Measurements from ENCODE around the gene SUMO3.

Gene SUMO3

GRCh38 chr21:44817914-44818639 lies at the start of gene SUMO3:
Gene SUMO3, minus strand, starts transcription at chr21:44818062. Its CDS starts 94 bp downstream, at chr21:44817968.
- DNase-seq, result peak; percentile 92

DNA sequence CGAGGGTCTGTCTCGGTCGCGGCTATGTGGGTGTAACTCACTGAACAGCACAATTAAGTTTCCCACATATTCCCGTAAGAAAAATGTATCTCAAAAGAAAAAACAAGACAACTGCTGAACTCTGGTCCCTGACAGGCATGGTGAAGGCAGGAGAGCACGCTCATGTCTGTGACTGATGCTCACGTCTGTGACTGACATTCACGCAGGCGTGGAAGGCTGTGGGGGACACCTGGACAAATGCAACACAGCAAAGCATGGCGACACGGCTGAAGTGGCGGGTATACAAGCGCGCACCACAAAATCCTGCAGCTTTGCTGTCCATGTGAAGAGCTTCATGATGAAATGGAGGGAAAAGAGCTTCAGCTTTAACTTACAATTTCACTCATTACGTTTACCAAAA lies 49.6 kb upstream of the SUMO3 start:
- DNase-seq, result no peak

GRCh38 chr21:44866780-44867179 lies 48.9 kb upstream of the SUMO3 start:
- DNase-seq, result no peak

GRCh38 chr21:44865561-44866280 lies 47.9 kb upstream of the SUMO3 start:
- DNase-seq, result peak; percentile 64

DNA sequence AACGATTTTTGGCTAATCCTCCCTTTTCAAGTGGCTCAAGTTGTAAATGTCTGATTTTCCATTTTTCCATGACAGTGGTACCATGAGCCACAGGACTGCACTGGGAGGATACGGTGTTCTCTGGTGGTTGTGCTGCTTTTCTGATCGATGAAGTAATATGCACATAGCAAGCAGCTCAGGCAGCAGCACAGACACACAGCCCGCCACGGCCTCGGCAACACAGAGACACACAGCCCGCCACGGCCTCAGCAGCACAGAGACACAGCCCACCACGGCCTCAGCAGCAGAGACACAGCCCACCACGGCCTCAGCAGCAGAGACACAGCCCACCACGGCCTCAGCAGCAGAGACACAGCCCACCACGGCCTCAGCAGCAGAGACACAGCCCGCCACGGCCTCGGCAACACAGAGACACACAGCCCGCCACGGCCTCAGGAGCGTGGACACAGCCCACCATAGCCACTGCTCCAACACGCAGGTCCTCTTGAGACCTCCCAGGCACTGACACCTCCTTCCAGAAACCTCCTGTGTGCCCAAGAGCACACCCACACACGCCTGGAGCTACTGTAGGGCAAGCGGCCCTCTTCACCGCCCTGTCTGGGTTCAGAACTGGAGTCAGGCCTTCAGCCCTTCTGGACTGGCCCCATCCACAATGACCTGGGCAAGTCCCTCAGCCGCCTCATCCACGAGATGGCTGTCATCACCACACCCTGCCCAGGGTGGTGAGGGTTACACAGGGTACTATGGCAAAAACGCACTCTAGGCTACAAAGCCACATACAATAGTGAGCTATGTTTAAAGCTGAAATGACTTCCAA lies 45.2 kb upstream of the SUMO3 start:
- DNase-seq, result no peak

DNA sequence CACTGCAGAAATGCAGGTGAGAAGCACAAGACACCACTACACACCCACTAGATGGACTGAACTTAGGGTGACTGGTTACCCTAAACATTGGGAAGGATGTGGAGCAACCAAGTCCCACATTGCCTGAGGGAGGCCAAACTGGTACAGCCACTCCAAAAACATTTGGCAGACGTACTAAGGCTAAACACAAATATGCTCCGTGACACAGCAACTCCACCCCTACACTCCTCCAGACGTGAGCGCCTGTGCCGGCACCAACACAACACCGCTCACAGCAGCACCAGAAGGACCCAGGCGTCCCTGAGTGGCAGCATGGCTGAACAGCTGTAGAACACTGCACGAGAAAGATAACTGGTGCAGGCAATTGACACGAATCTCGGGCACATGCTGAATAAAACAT lies 40.9 kb upstream of the SUMO3 start:
- no peak for DNase-seq

GRCh38 chr21:44858291-44858690 lies 40.4 kb upstream of the SUMO3 start:
- DNase-seq, result no peak

DNA sequence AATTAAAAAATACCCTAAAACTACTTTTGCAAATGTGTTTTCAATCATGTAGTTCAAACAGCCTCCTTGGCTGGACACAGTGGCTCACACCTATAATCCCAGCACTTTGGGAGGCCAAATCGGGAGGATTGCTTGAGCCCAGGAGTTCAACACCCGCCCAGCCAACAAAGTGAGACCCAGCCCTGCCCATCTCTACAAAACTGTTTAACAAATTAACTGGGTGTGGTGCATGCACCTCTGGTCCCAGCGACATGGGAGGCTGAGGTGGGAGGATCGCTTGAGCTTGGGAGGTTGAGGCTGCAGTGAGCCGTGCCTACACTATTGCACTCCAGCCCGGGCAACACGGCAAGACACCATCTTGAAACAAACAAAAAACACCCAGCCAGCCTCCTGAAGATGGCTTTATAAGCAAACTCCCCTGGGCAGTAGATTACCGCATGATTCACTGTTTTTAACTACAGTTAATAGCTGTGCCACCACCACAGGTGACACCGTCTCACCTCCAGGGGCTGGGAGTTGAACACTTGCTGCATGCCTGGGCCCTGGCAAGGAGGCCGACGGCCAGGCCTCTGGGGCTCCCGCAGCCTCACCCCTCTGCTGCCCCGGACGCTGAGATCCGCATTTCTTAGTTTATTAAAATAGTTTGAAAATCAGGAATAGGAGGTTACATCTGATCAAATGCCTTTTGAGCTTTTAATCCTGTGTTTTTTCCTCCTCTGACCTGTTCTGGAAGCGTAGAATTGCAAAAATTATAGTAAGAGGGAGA lies 39.4 kb upstream of the SUMO3 start:
- DNase-seq, result no peak

DNA sequence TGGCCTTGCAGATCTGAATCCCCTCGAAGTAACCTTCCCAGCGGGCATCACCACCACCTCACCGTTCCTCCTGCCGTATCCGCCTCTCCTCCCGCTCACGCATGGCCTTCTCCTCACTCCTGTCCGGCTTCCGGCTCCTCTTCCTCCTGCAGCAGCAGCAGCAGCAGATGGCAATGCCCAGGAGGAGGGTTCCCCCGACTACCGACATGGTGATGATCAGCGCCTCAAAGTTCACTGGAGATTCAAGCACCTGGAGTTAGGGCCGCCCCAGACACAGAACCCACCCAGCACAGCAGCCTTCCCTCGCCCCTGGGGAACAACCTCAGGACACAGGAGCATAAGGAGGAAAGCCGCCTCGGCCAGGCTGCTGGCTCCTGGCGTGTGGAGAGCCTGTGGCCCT lies 38.3 kb upstream of the SUMO3 start:
- no peak for DNase-seq

DNA sequence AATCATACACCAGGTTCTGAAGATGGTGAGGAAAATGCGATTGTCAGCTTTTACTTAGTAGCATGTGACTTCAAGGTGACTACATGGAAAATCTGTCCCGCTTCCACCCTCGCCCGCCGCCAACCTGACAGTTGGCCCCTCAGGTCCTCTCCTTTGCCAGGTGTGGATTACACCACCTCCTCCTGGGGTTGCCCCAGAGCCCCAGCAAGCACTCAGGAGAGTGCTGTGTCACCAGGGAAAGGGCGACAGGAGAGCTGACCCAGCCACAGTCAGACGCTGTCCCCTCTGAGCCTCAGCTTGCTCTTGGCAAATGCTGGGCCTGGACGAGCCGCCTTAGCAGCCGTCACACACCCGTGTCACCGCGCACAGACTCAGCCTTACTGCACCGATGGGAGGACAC lies 37.7 kb upstream of the SUMO3 start:
- DNase-seq, result no peak

- DNase-seq, result no peak
These were observed 37.0 kb upstream of the SUMO3 start for GRCh38 chr21:44854664-44855446.

DNA sequence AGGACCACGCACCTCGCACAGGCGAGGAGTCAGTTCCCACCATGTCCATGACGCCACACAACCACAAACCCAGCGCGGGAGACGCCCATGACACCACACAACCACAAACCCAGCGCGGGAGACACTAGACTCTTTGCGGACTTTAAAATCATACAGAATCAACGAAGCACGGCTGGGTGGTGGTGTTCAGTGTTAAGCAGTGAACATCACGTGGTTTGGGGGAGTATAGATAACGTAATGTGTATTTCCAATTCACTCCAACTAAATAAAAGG lies 36.5 kb upstream of the SUMO3 start:
- DNase-seq, result no peak

- DNase-seq, result no peak
These were observed 35.9 kb upstream of the SUMO3 start for GRCh38 chr21:44853601-44854390.

DNA sequence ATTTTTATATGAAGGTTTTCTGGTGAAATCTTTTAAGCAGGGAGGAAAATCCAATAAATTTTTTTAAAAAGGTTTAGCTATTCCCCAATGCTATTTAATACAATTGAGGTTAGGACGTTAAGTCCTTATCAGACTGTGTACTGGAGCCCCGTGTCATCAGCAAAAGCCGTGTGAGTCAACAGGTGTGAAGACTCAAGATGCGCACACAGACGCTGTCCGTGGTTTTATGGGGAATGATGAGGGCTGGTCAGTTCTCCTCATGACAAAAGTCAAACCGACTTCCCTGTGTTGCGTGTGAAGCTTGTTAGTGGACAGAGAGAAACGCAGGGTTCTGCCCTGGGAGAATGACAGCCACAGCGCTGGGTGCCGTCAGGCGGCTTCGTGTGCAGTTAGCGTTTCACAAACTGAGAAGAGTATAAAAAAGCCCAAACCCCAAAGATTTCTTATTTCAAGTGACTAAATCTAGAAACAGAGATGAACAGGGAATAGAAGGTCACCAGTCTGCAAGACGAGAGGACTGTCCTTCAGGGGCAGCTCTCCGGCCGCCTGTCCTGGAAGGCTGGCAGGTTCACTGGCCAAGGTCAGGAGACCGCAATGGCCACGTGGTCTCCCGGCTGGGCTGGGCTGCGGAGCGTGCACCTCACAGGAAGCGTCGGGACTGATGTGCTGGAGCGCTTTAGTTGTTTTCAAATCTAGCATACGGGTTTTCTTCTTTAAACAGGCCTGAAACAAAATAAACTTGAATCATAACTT lies 33.2 kb upstream of the SUMO3 start:
- DNase-seq, result no peak

- DNase-seq, result no peak
These were observed 32.4 kb upstream of the SUMO3 start for GRCh38 chr21:44850208-44850800.

GRCh38 chr21:44849616-44850130 lies 31.8 kb upstream of the SUMO3 start:
- DNase-seq, result peak; percentile 81

GRCh38 chr21:44848821-44849521 lies 31.1 kb upstream of the SUMO3 start:
- no peak for DNase-seq

GRCh38 chr21:44847261-44848056 lies 29.6 kb upstream of the SUMO3 start:
- no peak for DNase-seq

Measured in suppressor macrophage treated with lipopolysaccharide for 4 hours (primary cell).